SIG-M5 (cell line): Measurements from ENCODE around the gene BEST2.

Experiments used
- DNase-seq: peaks from one replicate; lab custom pipeline; 2025; lab: John Stamatoyannopoulos, UW

The BEST2 gene

DNA sequence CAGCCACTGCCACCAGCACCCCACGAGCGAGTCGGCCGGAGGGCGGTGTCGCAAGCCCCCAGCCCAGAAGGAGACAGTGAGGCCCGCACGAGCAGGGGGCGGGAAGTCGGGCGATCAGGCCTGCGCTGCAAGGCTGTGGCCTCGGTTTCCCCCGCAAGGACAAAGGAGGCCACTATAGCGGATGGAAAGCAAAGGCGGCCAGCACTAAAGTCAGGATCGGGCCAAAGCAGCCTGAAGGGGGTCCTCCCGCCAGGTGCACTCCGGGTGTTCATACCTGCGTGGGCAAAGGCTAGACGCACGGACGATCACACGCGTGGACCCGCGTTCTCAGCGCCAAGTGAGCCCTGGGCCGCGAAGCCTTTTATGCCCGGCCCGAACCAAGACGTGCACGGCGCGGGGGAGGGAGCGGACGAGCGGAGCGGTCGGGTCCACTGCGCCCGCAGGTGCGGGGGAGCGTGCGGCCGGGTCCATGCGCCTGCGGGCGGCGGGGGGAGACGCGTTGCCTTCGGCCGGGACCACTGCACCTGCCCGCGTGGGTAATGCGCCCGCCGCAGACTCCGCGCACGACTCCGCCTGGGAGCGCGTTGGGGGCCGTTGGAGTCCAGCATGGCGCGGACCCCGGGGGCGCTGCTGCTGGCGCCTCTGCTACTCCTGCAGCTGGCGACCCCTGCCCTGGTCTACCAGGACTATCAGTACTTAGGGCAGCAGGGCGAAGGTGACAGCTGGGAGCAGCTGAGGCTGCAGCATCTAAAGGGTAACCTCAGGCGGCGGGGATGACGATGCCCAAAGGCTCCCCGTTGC lies 50.1 kb downstream of the BEST2 start, which contains the start of the genes PRDX2 and THSD8:
TSS of gene PRDX2 (minus strand) at position 335 of the 801 bp plus-strand sequence. CDS start 539 bp downstream, outside the sequence.
TSS of gene THSD8 (plus strand) at position 604 of the 801 bp plus-strand sequence. CDS start at position 607, 3 bp downstream.
- no peak for DNase-seq

DNA sequence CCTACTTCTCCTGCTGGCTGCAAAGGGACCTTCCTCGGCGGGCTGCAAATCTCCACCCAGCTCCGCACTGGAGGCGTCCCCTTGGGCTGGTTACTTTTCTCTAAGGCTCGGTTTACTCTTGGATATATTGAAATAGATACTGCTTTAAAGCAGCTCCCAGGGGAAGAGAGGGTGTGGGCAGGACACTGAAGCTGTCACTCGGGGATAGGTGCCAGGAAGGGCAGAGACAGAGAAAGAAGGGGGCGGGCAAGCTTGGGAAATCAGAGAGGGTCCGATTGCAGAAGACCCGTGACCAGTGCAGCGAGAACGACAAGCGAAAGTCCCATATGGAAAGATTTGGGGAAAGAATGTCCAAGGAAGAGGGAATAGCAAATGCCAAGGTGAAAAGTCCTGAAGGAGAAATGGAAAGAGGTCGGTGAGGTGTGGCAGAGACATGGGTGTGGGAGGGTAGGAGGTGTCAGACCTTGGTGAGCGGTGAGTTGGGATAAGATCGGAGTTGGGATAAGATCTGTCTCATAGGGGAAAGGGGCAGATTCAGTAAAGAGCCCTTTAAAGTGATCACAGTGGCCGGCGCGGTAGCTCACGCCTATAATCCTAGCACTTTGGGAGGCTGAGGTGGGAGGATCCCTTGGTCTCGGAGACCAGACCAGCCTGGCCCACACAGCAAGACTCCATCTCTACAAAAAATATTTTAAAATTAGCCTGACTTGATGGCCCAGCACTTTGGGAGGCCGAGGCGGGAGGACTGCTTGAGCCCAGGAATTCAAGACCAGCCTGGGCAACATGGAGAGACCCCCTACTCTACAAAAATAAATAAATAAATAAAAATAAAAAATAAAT lies 50.9 kb downstream of the BEST2 start:
- no peak for DNase-seq

DNA sequence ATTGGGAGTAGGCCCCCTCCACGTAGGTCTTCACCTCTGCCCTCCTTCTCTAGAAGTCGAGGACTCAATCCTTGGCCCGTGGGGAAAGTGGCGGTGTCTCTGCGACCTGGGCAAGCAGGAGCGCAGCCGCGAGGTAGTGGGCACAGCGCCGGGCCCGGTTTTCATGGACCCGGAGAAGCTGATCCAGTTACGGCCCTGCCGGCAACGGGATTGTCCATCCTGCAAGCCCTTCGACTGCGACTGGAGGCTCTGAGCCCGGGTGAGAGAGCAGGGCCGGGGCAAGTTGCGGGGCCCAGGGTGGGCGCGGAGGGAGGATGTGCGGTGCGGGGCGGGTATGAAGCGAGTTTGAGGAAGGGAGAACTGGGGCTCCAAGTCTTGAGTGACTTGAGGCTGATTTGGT lies 52.5 kb downstream of the BEST2 start:
- DNase-seq: no peak

DNA sequence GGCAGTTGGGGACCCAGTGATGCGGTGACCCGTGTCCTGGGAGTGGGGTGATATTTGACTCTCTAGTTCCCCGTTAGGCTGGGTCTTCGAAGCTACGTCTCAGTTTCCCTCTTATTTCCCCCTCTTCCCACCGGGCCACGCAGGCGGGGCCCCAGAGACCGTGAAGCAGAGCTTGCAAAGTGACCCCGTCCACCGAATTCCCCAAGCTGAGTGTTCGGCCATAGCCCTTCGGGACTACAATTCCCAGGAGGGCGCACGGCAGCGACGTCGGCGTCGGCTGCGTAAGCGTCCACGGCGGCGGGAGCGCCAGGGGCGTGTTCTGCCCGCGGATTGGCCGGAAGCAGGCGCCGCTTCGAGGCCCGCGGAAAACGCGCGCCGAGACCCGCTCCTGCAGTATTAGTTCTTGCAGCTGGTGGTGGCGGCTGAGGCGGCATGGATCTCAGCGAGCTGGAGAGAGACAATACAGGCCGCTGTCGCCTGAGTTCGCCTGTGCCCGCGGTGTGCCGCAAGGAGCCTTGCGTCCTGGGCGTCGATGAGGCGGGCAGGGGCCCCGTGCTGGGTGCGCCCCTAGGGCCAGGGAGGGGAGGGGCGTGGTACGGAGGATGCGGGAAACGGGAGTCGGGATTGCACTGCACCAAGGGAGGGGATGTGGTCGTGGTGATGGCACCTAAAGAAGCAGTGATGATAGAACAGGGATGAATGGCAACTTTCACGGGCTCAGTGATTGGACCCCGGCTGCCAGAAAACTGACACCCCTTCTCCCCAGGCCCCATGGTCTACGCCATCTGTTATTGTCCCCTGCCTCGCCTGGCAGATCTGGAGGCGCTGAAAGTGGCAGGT lies 54.9 kb downstream of the BEST2 start, which contains the start of gene RNASEH2A:
TSS of gene RNASEH2A (plus strand) at position 343 of the 840 bp plus-strand sequence. CDS start at position 433, 90 bp downstream.
- DNase-seq: no peak
